ENCODE results near the gene MMGT1.

The MMGT1 gene

GRCh38 chrX:135973548-135974278, at the start of gene MMGT1:
MMGT1 (minus strand) TSS chrX:135973988; CDS start chrX:135973675, 313 bp downstream.
- DNase-seq: peak; percentile 75

- no peak for DNase-seq
These were observed 48.1 kb upstream of the MMGT1 start for GRCh38 chrX:136021903-136022302.

GRCh38 chrX:136021160-136021559, 47.4 kb upstream of the MMGT1 start:
- DNase-seq: no peak

GRCh38 chrX:136019226-136019625, 45.4 kb upstream of the MMGT1 start:
- no peak for DNase-seq

- DNase-seq: no peak
These were observed 43.1 kb upstream of the MMGT1 start for GRCh38 chrX:136016881-136017280.

- no peak for DNase-seq
These were observed 41.2 kb upstream of the MMGT1 start for GRCh38 chrX:136015016-136015415.

GRCh38 chrX:135988245-135988644, 14.5 kb upstream of the MMGT1 start:
- no peak for DNase-seq

- no peak for DNase-seq
These were observed 12.2 kb upstream of the MMGT1 start for GRCh38 chrX:135985973-135986310.

- peak; percentile 52 for DNase-seq
These were observed 11.6 kb upstream of the MMGT1 start, which contains the start of gene SLC9A6 for GRCh38 chrX:135985157-135985972. SLC9A6 (plus strand) TSS chrX:135985435; CDS start chrX:135985659, 224 bp downstream.

- peak; percentile 36 for DNase-seq
These were observed 11.0 kb upstream of the MMGT1 start for GRCh38 chrX:135984791-135985156.

GRCh38 chrX:135984256-135984655, 10.5 kb upstream of the MMGT1 start:
- DNase-seq: no peak

GRCh38 chrX:135982860-135983259, 9.1 kb upstream of the MMGT1 start:
- DNase-seq: no peak

GRCh38 chrX:135981668-135982067, 7.9 kb upstream of the MMGT1 start:
- DNase-seq: no peak

GRCh38 chrX:135981010-135981409, 7.2 kb upstream of the MMGT1 start:
- DNase-seq: no peak

GRCh38 chrX:135977611-135978010, 3.8 kb upstream of the MMGT1 start:
- no peak for DNase-seq

- no peak for DNase-seq
These were observed 1.6 kb upstream of the MMGT1 start for GRCh38 chrX:135975421-135975820.

- DNase-seq: peak; percentile 46
These were observed 580 bp upstream of the MMGT1 start for GRCh38 chrX:135974279-135974856.

GRCh38 chrX:135973025-135973547, 702 bp downstream of the MMGT1 start:
- DNase-seq: no peak

- no peak for DNase-seq
These were observed 22.5 kb downstream of the MMGT1 start for GRCh38 chrX:135951291-135951690.

GRCh38 chrX:135944486-135944885, 29.3 kb downstream of the MMGT1 start:
- no peak for DNase-seq

- DNase-seq: peak; percentile 19
These were observed 41.9 kb downstream of the MMGT1 start for GRCh38 chrX:135931644-135932487.

- DNase-seq: no peak
These were observed 45.9 kb downstream of the MMGT1 start for GRCh38 chrX:135927897-135928296.

GRCh38 chrX:135923353-135923752, 50.4 kb downstream of the MMGT1 start:
- peak; percentile 1 for DNase-seq

Data from NCI-H1105 treated with DMSO at 0.1 percent for 48 hours (cell line).